Stimulated activated naive CD8-positive, alpha-beta T cell treated with anti-CD3 and anti-CD28 coated beads, Interleukin-15, Interleukin-2, amounts not matched to agents 100 U/mL and 50 U/mL, for 24 hours (primary cell): ENCODE data around the gene APMAP.
"Not testable (repeated sequence)": the region's sequence is repeated elsewhere in the genome, so short reads cannot be mapped to it uniquely, and the experiment has no call there.

ENCODE experiments used
- ATAC-seq: fragments of 150-1000 bp; cut with Tn5 transposase; one replicate; pipeline ENCODE4 v1.10.0; 2021
- DNase-seq: peaks from one replicate; pipeline ENCODE4 v3.0.0; 2021

APMAP gene

DNA sequence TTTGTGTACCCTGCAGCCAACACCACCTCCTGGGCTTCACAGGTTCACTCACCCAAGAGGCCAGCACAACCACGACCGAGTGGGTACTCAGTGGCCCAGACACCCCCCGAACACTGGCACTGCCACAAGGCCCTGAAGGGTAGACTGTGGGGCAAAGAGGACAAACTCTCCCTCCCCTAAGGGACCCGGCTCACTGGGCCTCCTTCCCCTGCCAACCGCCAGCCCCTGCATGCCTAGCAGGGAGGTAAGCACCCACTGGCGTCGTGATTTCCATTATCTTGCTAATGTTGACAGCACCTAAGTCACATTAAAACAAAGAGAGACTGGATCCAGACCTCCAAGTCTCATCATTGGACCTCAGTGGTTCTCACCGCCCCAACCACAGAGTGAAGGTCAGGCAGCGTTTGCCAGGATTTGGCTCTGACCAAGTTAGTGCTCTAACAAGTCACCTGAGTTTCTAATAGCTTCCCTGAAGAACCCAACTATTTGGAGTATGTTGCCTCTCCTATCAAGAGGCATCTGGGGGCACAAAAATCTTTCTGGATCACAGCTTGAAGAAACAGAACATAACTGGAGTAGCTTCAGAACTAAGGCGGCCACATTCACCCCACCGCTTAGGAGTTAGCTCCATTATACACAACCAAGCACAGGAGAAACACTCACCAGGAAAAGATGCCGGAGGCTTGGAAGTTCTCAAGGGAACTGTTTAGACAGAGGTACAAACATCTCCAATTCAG, 14.0 kb upstream of the APMAP start:
- DNase-seq (no peak), ATAC-seq (no peak)

DNA sequence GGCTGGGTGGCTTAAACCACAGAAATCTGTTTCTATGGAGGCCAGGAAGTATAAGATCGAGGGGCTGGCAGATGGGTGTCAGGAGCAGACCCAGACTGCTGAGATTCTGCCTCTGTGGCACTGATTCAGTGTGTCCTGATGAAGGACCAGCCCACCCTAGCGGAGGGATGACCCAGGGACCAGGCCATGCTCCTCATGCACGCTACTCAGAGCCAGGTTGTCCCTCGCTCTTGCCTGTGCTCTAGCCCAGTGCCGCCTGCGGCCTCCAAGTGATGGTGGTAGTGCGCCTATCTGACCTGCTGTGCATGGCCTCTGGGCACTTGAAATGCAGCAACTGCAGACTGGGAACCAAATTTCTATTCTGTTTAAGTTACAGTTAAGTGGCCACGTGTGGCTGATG, 13.1 kb upstream of the APMAP start:
- DNase-seq (no peak), ATAC-seq (no peak)

DNA sequence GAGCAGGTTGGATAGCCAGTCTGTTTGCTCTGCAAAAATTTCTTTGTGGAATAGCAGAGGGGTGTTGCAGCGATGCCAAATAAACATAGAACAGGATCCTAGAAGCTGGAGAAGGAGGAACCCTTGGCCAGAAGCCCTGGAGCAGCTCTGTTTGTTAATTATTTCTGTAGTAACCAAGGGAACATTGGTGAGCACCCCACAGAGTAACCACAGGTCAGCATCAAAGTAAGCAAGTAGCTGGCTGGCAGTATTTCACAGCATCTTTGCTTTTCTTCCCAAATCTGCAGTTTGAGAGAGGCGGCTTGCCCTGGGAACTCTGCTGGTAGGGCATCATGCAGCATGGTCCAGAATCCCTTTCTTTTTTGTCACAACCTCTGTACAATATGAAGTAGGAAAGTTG, 12.7 kb upstream of the APMAP start:
- DNase-seq (no peak), ATAC-seq (no peak)

DNA sequence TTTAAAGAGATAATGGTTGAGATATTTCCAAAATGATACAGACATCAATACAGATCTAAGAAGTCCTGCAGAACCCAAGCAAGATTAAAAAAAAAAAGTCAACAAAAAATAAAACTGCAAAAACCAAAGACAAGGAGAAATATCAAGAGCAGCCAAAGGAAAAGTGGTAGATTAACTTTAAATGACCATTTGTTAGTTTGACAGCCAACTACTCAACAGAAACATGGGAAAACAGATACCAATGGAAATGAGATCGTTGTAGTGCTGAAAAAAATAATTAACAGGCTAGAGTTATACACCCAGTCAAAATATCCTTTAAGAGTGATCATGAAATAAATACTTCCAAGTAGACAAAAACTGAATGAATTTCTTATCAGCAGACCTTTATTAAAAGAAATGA, 10.5 kb upstream of the APMAP start:
- DNase-seq (no peak), ATAC-seq (no peak)

DNA sequence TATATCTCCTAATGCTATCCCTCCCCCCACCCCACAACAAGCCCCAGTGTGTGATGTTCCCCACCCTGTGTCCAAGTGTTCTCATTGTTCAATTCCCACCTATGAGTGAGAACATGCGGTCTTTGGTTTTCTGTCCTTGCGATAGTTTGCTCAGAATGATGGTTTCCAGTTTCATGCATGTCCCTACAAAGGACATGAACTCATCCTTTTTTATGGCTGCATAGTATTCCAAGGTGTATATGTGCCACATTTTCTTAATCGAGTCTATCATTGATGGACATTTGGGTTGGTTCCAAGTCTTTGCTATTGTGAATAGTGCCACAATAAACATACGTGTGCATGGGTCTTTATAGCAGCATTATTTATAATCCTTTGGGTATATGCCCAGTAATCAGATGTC, 8.8 kb upstream of the APMAP start:
- ATAC-seq, DNase-seq: not testable (repeated sequence)

DNA sequence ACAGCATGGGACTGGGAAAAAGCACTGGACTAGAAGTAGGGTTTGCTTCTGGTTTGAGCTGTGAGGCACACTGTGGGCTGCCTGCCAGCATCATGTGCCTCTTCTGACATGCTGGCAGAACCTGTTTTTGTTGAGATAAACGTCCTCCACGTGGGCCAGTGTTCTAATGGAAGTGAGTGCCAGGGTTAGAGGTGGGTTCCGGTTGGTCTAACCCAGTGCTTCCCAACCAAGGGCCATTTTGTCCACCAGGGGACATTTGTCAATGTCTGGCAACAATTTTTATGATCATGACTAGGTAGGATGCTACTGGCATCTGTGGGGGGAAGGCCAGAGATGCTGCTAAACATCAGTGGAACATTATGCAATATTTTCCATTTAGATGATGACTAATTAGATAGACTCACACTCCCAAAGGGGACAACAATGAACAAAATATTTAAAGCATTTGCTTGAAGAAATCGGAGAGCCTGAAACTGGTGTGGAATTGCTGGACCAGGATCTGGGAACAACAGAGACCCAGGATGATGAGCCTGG, 7.8 kb upstream of the APMAP start:
- peak; percentile 53 for ATAC-seq

DNA sequence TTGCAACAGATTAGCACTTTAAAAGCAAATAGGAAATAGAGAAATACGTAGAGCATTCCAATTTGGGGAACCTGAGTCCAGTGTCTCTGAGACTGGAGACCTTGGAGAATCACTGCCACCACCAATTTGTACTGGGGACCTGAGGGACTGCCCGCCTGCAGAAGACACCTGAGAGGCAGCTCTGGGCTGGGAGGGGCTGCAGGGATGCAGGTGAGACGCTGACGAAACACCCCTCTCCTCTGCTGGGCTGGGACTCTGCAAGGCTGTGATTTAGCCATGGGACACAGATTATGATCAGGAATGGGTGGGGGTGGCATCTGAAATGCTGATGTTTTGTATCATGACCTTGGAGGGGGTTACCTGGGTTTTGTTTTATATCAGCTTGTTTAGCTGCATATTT, 7.0 kb upstream of the APMAP start:
- DNase-seq = no peak
- no peak for ATAC-seq

More for the DNA sequence above, 7.8 kb upstream of the APMAP start:
- DNase-seq = no peak

DNA sequence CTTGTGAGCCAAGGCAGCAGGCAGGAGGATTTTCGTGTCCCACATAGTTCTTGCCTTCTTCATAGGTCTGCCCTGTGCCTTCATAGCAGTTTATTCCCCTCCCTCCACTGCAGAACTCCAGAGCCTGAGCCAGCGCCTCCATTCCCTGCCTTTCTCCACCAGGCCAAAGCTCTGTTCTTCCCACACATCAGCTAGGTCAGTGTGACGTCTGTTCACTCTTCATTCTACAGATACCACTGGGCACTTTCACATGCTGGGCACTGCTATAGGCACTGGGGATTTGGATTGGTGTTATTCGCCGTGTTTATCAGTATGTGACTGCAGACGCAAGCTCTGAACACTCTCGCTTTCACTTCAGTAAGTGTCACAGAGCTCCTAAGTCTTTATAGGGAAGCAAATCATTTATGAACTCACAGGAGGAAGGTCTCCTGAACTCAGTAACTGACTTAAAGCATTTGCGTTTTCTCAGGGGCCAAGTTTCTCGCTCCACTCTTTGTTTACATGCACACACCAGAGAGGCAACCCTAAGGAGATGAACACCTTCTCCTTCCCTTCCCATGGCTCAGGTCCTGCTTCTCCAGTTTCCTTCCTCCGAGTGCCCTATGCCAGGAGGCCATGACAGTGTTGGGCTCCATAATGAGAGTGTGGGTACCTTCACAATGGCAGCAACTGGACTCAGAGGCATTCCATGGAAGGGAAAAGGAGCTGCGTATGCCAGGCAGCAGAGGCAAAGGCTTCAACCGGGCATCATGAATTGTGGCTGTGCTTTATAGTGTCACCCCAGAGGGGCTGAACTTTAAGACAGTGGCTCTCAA, 6.3 kb upstream of the APMAP start:
- DNase-seq = no peak
- ATAC-seq = no peak

DNA sequence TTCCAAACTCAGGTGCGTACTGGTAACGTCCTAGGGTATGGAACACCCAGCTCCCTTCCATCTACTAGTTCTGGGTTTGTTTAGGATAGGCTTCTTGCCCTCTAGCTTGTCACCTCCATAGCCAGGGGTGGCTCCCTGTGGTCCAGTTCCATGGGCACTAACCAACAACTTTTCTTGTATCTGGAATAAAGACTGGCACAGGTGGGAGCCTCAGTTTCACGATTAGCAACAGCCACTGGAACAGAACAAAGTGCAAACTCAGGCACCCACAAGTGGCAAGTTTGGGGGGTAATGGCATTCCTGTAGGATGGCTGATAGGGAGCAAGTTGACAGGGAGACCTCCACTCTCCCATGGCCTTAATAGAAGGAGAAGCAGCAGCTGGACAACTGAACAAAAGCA, 5.6 kb upstream of the APMAP start:
- DNase-seq (no peak), ATAC-seq (no peak)

DNA sequence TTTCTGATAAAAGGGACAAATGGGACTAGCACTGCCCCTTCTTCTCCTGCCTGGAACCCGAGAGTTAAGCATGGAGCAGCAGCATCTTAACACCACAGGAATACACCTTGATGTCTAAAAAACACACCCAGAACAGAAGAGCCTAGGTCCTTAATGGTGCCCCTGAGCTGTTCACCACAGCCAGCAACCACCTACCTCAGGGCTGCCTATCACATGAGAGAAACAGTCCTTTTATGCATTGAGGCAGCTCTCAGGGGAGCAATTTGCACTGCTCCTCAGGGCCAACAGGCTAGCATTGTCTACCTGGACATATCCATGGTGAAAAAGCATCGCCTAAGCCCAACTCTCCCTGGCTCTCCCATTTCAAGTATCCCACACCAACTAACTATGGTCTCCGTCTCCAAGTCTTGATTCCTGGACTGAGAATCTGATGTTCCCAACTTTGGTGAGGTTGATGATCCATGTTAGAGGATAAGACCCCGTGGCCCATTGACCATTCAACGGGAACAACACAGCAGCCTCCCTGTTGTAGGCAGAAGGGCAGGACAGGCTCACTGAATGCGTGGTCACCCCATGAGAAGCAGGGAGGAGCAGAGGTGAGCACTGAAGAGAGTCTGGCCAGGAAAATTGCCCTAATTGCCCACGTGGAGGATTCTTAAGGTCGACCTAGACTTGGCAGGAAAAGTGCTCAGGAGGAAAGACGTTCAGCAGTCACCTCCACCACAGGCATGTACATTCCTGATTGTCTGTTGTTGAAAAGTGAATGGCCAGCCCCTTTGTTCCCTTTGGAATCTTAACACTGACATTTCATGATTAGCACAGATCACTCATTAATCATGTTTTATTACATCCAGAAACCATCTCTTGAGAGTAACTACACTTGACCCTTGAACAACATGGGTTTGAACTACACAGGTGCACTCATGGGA, 4.2 kb upstream of the APMAP start:
- DNase-seq (no peak), ATAC-seq (no peak)

DNA sequence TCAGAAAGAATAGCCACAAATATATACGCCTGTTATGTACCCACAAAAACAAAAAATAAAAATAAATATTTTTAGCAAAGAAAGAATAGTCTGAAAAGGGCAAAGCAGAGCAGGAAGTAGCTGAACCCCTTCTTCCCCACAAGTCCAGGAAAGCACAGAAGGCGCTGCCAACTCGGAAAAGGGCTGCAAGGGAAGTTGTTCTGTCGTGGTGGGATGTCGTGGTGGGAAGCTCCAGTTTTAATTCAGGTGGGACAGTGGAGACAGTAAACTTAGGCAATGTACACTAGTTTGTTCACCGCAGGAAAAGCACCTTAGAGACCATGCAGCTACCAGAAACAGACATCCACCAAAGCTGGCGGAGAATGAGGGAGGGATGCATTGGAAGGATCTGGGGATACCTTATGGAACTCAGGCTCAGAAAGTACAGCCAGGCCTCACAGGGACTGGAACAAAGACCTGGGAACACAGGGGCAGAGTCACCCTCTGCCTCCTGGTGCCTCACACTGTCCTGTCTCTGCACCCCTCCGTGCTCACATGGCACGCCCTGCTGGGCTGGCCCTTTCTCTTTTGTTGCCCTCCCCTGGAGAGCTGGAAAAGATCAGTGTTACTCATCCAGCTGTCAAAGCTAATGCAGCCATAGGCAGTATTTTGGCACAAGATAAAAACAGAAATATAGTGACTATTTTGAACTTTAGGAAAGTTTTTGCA, 3.3 kb upstream of the APMAP start:
- DNase-seq (no peak), ATAC-seq (no peak)

DNA sequence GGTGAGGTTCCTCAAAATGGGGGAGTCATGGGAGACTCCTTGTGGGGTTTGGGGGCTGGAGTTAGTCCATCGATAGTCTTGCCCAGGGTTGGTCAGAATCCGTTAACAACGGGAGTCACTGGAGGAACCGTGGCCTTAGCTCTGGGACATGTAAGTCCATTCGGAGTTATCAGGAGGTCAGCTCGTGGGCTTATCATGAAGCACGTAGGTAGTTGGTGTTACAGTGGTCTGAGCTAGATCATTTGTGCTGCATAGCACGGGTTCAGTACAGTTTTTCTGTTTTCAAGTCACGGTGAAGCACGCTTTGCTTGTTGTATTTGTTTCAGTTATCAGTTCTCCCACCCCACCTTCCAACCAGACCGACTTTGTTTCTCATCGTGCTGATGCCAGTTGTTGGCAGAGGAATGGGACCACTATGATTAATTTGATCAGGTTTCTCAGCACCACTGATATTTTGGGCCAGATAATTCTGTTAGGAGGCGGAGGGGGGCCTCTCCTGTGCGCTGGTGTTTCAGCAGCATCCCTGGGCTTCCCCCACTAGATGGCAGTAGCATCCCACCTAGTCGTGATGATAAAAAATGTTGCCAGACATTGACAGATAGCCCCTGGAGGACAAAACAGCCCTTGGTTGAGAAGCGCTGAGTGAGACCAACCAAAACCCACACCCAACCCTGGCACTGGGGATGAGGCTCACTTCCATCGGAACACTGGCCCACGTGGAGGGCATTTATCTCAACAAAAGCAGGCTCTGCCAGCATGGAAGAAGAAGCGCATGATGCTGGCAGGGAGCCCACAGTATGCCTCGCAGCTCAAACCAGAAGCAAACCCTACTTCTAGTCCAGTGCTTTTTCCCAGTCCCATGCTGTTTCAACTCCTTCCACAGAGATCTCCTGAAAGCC, 2.2 kb upstream of the APMAP start:
- ATAC-seq = peak; percentile 20
- peak; percentile 86 for DNase-seq

DNA sequence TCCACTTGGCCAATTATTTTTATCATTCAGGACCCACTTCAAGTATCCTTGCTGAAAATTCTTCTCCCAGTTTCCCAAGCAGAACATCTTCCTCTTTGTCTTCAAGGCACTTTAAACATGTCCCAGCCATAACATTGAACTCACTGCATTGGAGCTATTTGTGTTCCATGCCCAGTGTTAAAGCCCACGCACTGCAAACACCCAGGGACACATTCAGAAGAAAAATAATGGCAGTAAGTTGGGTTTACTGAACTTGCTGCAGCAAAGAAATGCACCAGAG, 1.6 kb upstream of the APMAP start:
- DNase-seq (no peak), ATAC-seq (no peak)

DNA sequence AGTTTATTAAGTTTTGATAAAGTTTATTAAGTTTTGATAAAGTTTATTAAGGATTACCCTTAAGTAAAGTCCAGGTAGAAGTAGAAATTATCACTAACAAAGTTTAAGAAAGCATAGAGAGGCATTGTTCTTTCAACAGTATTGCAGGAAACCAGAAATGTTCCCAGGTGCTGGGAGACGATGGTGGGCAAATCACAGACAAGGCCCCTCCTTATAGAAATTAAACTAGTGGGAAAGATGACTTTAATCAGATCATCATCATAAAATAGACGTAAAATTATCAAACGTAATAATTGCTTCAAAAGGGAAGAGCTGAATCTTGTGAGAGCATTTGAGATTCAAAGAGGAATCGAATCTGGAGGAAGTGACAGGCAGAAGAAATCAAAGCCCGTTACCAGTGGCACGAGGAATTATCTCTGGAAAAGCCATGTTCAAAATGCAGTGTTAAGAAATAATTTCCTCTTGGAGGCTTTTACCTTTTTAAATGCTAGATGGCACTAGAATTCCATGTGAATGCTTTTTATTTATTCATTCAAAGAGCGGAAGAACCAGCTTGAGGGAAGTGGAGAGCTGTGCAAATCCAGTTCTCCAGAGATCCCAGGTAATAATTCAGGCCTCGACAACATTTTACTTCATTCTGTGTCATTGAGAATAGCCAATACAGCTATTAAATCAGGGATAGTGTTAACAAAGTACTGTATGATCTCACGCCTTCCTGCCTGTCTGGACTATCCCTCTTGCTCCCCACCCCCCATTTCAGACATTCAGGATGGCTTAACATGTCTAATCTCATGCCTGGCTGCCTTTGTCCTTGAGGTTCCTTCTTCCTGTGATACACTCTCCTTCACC, 1.0 kb upstream of the APMAP start:
- ATAC-seq = no peak
- DNase-seq = no peak

DNA sequence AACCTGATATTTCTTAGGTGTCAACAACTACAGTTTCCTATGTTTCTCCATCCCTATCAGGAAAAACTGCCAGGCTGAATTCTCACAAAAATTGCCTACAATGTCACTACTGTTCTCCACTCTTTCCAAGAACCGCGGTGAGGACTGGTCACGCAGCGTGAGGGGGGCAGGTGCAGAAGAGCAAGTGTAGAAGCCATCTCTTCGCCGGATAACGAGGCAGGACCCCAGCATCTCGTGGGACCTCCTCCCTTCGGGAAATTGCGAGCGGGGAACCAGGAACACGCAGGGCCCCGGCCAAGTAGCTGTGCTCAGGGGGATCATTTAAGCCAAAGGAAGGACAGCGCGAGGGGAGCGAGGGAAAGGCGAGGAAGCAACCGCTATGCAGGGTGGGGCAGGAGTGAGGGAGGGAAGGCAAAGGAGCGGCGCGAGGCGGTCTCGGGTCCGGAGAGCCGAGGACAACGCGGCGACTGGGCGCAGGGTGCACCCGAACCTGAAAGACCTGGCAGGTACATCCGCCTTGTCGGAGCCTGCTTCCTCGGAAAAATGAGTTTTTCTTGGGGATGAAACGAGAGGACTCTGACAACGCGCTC, 559 bp downstream of the APMAP start:
- DNase-seq (peak; percentile 30), ATAC-seq (no peak)

DNA sequence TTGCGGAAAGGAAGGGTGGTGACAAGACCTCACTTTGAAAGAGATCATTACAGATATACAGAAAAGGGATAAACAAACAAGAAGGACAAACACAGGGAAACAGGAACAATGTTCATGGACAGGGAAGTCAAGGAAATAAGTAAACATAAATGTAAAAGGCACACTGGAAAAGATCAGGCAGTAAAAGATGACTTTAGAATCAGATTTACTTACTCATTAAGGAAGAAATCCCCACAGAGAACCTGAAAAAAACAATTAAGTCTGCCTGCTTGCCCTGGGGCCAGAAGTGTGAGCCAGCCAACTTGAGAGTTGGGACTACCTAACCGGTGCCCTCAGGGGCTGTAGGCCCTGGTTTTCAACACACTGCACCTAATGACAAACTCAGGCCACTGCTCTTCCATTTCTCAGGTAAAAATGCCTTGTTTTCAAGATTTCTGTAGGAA, 1.7 kb downstream of the APMAP start:
- DNase-seq = no peak
- ATAC-seq = no peak

DNA sequence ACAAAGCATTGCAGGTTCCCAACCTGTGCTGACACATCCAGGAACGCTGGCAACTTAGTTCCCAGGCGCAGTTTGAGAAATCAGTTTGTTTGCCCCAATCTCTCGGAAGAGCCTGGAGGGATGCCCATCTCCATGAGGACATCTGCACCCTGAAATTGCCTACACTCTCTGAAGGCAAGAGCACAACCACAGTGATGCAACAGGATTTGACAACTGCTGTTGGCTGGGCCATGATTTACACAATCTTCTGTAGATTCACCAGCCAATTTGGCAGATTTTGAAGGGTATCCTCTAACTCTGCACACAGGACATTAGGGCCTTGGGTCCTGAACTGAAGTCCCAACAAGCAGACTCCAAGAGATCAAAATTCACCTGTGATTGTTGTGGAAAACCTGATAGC, 3.4 kb downstream of the APMAP start:
- no peak for ATAC-seq
- no peak for DNase-seq

DNA sequence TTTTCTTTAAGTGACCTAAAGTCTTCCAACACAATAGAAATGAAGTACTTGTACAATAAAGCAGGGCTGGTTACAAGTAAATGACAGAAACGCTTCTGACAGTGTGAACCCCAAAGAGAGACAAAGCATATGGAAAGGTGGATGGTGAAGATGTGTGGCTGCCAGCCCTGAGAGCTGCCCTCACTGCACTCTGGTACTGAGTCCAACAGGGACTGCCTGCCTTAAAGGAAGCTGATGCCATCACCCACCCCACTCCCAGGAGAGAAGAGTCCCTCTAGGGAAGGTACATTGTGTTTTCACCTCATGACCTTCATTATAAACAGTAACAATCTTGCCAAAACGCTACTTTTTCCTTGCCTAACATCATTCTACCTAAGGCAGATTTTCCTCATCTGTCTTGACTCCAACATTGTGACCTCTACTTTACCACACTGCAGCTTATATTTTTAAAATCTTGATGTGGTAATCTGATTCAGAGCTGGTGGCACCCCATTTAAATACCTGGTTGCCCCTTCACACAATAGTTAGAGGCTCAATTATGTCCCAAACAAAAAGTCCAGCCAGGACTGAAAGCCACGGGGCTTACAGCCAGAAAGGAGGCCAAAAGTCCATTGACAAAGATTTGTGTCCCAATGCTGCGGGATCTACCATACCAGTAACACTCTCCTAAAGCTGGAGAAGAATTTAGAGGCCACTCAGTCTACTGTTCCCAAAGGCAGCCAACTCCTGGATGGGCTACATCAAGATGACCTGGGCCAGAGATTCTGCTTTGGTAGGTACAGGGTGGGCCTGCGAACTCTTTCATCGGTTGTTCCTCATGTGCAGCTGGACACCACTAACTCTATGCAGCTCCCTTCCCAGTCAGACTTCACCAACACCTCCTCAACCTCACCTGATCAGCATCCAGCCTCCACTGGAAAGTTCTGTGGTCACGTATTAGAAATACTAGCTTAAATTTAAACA, 4.4 kb downstream of the APMAP start:
- no peak for DNase-seq
- no peak for ATAC-seq
